Epithelial cell of esophagus (primary cell): ENCODE results near the gene PPP1R1A.

Experiments
- DNase-seq: peaks from one replicate; pipeline ENCODE4 v3.0.0; 2010; ENCODE audit warnings: low read depth
- H3K4me3 ChIP-seq: 2 replicates; pipeline ENCODE4 v1.5.1; 2011; ENCODE audit warnings: mild to moderate bottlenecking, low read length, control low read depth
- CTCF ChIP-seq: IDR thresholded peaks from 2 replicates; pipeline ENCODE4 v1.5.1; 2011; ENCODE audit warnings: low read depth, mild to moderate bottlenecking, low read length, control low read depth, inconsistent platforms; ENCODE audit not compliant: insufficient read depth; ENCODE audit errors: missing control alignments

The PPP1R1A gene

GRCh38 chr12:54588110-54588889, at the start of gene PPP1R1A:
Gene PPP1R1A, minus strand, starts transcription at chr12:54588659. Its CDS starts 171 bp downstream, at chr12:54588488.
- H3K4me3 ChIP-seq = no peak within 1 kb of the TSS
- TF ChIP-seq CTCF = no peak

GRCh38 chr12:54634795-54635194, 46.3 kb upstream of the PPP1R1A start, which contains the start of gene LACRT:
Gene LACRT, minus strand, starts transcription at chr12:54634895. Its CDS starts 54 bp downstream, at chr12:54634841.
- TF ChIP-seq CTCF = no peak
- no peak for DNase-seq
- no peak within 1 kb of the TSS for H3K4me3 ChIP-seq

More at GRCh38 chr12:54588110-54588889, at the start of gene PPP1R1A:
- no peak for DNase-seq

- no peak overlapping the region for H3K4me3 ChIP-seq
- no peak for TF ChIP-seq CTCF
- no peak for DNase-seq
Measured at GRCh38 chr12:54631988-54632728, 43.7 kb upstream of the PPP1R1A start.

- TF ChIP-seq CTCF = no peak
- no peak for DNase-seq
- H3K4me3 ChIP-seq = no peak overlapping the region
Measured at GRCh38 chr12:54631551-54631950, 43.1 kb upstream of the PPP1R1A start.

GRCh38 chr12:54629925-54630324, 41.5 kb upstream of the PPP1R1A start:
- TF ChIP-seq CTCF = no peak
- no peak for DNase-seq
- no peak overlapping the region for H3K4me3 ChIP-seq

- no peak for DNase-seq
- no peak for TF ChIP-seq CTCF
- H3K4me3 ChIP-seq = no peak overlapping the region
Measured at GRCh38 chr12:54628186-54628846, 39.9 kb upstream of the PPP1R1A start.
